Anterior cingulate cortex (tissue), 58 donors: ENCODE results near the gene CHMP6.

Experiments
- DNase-seq, 58 donors: peaks; one replicate each; lab custom pipeline; 2025; lab: John Stamatoyannopoulos, UW

The CHMP6 gene

DNA sequence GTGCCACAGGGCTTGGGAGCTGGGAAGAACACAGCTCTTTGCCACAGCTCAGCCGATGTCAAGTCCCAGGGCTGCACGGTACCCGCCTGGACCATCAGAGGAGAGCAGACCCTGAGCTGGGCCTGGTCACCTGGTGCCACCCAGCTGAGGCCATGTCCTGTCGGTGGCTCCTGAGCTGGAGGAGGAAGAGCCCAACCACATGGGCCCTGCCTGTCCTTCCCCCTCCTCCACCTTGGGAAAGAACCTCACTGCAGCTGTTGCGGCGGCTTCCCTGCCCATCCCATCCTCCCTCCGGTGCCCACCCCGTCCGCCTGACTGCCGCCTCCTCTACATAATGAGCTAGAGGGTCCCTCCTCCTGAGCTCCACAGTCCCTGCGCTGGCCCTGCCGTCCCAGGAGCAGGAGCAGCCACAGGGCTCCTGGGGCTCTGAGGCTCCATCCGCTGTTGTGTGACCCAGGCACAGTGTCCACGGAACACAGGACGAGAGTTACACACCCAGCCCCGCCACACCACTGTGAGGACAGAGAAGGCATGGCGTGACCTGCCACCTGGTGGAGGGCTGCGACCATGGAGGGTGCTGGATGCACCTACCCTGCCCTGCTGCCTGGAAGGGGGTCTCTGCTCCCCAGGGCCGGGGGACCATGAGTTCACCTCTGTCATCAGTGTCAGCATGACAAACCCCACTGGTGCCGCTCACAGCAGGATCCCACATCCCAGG is 21.4 kb upstream of the CHMP6 start:
- peak in 27 of 58 donors; percentile 12 to 66 (median 30) for DNase-seq

DNA sequence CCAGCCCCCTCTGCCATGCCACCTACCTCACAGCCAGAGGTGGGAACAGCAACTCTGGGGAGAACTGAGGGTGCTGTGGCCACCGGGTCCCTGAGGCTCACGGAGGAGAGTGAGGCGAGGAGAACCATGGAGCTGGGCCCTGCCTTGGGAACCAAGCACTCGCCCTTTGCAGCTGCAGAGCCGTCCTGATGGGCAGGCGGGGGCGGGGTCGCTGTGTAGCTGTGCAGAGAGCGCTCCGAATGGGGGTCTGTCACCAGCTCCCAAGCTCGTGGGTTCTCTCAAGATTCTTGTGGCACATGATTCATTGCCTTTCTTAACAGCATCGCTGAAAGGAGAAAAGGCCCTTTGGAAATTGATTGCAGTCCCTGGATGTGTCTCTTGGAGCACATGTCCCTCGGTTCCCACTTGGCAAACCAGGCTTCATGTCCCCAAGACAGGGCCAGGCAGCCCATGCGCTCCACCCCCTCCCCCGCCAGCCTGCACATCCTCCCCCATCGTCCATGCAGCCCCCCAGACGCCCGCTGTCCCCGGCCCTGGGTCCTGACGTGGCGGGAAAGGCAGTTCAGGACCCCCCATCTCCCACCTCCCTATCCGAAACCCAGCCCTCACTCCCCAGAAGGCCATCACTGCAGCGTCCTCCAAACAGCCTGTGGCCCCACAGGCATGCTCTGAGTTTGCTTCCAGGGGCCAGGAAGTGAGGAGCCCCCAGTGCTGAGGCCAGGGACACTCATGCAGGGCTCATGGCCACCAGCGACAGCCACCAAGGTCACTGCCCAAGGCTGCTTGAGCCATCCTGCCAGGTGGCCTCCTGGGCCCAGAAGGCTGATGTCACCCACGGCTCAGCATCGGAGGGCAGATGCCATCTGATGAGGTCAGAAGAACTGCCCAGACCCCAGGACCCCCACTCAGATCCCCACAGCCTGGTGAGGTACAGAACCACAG is 20.6 kb upstream of the CHMP6 start:
- no peak for DNase-seq

DNA sequence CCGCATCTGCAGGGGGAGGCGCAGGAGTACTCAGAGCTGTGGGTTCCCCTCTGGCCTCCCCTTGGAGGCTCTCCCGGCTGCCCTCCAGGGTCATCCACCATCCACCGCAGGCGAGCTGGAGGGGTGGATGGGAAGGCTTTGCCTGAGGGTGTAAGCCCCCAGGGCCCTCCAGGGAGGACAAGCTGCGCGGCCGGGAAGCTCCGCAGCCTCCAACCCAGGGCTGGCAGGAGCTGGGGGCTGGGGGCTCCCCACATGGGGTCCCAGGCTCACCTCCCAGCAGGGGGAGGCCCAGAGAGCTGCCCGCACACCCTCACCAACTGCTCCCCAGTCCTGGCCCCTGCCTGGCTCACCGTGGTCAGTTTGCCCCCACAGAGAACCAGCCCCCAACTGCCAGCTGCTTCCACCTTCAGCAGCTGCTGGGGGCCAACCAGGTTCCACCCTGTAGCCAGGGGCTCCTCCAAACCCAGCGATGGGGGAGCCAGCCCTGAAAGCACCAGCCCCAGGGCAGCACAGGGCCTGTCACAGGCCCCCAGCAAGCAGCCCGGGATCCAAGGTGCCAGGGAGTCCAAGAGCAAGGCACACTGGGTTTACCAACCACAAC is 19.8 kb upstream of the CHMP6 start:
- no peak for DNase-seq

DNA sequence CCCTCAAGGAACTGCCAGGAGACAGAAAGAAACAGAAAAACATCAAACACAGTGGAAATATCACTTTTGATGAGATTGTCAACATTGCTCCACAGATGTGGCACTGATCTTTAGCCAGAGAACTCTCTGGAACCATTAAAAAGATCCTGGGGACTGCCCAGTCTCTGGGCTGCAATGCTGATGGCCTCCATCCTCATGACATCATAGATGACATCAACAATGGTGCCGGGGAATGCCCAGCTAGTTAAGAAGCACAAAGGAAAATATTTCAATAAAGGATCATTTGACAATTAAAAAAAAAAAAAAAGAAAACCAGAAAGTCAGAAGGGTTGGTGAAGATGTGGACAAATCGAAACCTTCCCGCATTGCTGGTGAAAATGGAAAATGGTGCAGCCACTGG is 14.9 kb upstream of the CHMP6 start:
- no peak for DNase-seq

GRCh38 chr17:80977172-80977571 is 14.5 kb upstream of the CHMP6 start:
- no peak for DNase-seq

DNA sequence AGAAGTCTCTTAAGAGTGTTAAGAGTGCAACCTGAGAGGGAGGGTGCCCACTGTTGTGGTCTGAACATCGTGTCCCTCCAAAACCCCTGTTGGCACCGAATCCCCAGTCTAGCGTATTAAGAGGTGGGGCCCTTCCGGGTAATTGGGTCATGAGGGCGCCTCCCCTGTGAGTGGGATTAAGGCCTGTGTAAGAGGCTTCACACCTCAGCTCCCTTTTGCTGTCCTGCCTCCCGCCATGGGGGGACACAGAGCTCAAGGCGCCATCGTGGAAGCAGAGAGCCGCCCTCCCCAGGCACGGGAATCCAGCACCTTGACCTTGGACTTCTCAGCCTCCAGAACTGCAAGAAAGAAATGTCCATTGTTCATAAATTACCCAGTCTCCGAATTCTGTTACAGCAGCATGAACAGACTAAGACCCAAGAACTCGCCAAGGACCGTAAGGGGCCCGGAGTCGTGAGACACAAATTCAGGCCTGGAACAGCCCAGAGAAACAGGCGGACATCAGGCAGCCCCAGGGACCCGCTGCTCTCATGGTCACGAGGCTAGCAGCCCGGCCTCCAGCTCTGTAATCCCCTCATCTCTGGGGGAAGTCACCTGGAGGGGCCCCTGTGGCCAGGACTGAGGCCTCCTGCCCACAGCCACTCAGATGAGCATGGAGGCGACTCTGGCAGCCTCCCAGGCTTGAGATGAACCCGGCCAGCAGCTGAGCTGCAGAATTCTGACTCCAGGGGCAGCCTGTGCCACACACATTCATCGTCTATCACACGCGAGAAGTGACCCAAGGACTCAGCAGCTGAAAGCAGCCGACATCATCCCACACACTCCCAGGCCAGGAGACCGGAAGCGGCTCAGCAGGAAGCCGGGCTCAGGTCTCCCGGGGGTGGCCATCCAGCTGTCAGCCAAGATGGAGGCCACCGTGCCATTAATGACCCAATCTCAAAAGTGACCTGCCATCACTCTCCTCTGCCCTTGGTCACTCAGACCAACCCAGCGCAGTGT is 12.8 kb upstream of the CHMP6 start:
- DNase-seq = no peak

- DNase-seq = no peak
Observed at GRCh38 chr17:80979547-80980378, 11.9 kb upstream of the CHMP6 start.

- DNase-seq = peak in 1 of 58 donors; percentile 46
Observed at GRCh38 chr17:80980397-80981061, 11.1 kb upstream of the CHMP6 start.

DNA sequence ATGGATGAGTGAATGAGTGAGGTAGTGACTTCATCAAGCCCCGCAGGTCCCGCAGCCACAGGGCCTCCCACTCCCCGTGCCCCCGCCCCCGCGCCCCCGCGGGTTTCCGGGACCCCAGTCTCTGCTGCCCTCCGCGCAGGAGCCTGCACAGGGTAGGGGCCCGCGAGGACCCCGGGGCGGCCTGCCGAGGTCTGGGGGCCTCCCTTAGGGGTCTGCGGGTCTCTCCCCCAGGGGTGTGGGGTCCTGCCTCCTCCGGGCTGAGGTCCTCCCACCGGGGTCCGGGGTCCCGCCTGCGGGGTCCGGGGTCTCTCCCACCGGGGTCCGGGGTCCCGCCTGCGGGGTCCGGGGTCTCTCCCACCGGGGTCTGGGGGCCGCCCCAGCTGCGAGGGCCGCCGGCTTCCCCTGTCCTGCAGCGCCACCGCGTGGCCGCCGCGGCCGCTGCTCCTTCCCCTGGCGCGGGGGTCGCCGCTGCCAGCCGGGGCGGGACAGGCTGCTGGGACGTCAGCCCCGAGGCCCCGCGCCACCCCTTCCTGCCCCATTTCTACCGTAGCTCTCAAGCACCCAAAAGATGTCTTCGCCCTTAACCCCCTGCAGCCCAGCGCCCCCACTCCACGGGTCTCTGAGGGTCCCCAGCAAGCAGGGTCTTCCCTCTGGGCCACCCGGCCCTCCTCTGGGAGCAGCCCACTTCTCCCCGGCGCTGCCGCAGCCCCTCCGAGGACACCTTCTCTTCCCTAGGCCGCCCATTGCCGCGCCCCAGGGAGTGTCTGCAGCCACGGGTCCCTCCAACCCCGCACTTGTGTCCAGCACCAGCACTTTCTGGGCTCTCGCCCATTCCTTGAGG is 10.4 kb upstream of the CHMP6 start:
- no peak for DNase-seq

DNA sequence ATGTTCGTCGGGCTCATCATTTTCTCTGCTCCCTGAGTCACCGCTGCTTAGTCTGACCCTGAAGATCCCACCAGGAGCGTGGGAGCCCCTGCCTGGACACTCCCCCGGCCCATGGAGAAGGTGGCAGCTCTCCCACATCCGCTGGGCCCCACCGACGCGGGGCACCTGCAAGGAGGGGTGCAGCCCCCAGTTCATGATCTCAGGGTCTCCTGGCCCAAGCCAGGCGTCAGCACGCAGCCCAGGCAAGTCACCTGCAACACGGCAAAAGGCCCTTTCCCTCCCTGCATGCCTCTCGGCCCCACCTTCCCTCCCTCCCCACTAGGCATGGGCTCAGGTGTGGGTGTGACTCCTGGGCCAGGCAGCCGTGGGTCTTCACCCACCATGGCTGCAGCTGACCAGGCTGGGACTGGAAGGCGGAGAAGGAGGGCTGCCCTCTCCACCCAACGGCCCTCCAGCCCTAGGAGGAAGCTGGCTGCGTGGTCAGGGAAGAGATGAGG is 9.7 kb upstream of the CHMP6 start:
- DNase-seq = no peak

- no peak for DNase-seq
Observed at GRCh38 chr17:80982426-80982974, 9.1 kb upstream of the CHMP6 start.

- DNase-seq = no peak
Observed at GRCh38 chr17:80983545-80983944, 8.1 kb upstream of the CHMP6 start.

- DNase-seq = peak in 4 of 58 donors; percentile 19 to 70 (median 42)
Observed at GRCh38 chr17:80984749-80985148, 6.9 kb upstream of the CHMP6 start.

- DNase-seq = no peak
Observed at GRCh38 chr17:80986046-80986445, 5.6 kb upstream of the CHMP6 start.

- DNase-seq = peak in 21 of 58 donors; percentile 19 to 54 (median 36)
Observed at GRCh38 chr17:80986816-80987475, 4.7 kb upstream of the CHMP6 start.

DNA sequence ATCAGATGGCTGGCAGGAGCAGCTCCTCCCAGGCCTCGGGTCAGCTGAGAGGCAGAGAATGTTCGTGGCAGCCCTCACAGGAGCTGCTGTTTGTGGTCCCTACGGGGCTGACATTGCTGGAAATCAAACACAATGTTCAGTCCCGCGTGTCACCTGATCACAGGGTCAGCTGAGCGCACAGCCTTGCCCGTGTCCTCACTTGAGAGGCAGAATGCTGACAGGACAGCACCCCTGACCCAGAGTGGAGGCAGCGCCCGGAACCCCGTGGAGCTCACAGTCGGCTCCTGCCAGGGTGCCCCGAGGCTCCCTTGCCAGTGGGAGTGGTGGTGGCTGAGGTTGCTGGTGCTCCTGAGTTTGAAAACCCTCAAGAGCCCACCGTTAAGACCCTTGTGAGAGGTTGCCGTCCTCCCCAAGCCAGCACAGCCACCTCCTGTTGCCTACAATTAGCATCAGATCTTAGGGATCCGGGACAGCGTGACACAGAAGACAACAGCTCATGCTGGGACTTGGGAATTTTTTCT is 3.6 kb upstream of the CHMP6 start:
- DNase-seq = no peak
